Measurements from ENCODE around the gene BIN1.
"Not testable (repeated sequence)": the region's sequence is repeated elsewhere in the genome, so short reads cannot be mapped to it uniquely, and the experiment has no call there.

The BIN1 gene

GRCh38 chr2:127047054-127047453 lies 59.9 kb downstream of the BIN1 start:
- no peak for DNase-seq (ENCODE audit: low spot score)

GRCh38 chr2:127046579-127046978 lies 60.4 kb downstream of the BIN1 start:
- DNase-seq (ENCODE audit: low spot score): no peak

- peak; percentile 8 for DNase-seq (ENCODE audit: low spot score)
These were observed 61.0 kb downstream of the BIN1 start for GRCh38 chr2:127045792-127046501.

GRCh38 chr2:127044977-127045661 lies 61.8 kb downstream of the BIN1 start:
- no peak for DNase-seq (ENCODE audit: low spot score)

- no peak for DNase-seq (ENCODE audit: low spot score)
These were observed 62.7 kb downstream of the BIN1 start for GRCh38 chr2:127044165-127044718.

- no peak for DNase-seq (ENCODE audit: low spot score)
These were observed 63.4 kb downstream of the BIN1 start for GRCh38 chr2:127043367-127044164.

- no peak for DNase-seq (ENCODE audit: low spot score)
These were observed 65.5 kb downstream of the BIN1 start for GRCh38 chr2:127041259-127041970.

GRCh38 chr2:127040169-127040568 lies 66.8 kb downstream of the BIN1 start:
- DNase-seq (ENCODE audit: low spot score): no peak

- DNase-seq (ENCODE audit: low spot score): no peak
These were observed 67.4 kb downstream of the BIN1 start for GRCh38 chr2:127039387-127040031.

- DNase-seq (ENCODE audit: low spot score): no peak
These were observed 69.5 kb downstream of the BIN1 start for GRCh38 chr2:127037476-127037875.

- DNase-seq (ENCODE audit: low spot score): no peak
These were observed 71.9 kb downstream of the BIN1 start for GRCh38 chr2:127034883-127035611.

- DNase-seq (ENCODE audit: low spot score): no peak
These were observed 72.9 kb downstream of the BIN1 start for GRCh38 chr2:127034051-127034450.

GRCh38 chr2:127032621-127033020 lies 74.3 kb downstream of the BIN1 start:
- no peak for DNase-seq (ENCODE audit: low spot score)

- DNase-seq (ENCODE audit: low spot score): no peak
These were observed 77.5 kb downstream of the BIN1 start for GRCh38 chr2:127029350-127030051.

GRCh38 chr2:127028745-127029144 lies 78.2 kb downstream of the BIN1 start:
- not testable (repeated sequence) for DNase-seq (ENCODE audit: low spot score)

- no peak for DNase-seq (ENCODE audit: low spot score)
These were observed 79.2 kb downstream of the BIN1 start for GRCh38 chr2:127027715-127028114.

GRCh38 chr2:127025359-127026166 lies 81.4 kb downstream of the BIN1 start:
- peak; percentile 77 for DNase-seq (ENCODE audit: low spot score)

GRCh38 chr2:127024769-127025358 lies 82.1 kb downstream of the BIN1 start:
- DNase-seq (ENCODE audit: low spot score): peak; percentile 77

GRCh38 chr2:127023504-127023903 lies 83.5 kb downstream of the BIN1 start:
- DNase-seq (ENCODE audit: low spot score): no peak

All from HuH-7 (cell line).